WTC11 (cell line): ENCODE results near the gene ACACA. TPM values are rescaled to one million over a fixed set of nuclear protein-coding genes. Genes with fewer than 3 reads are reported as not detected.

Source experiments
- ATAC-seq: fragments of 200-7000 bp; cut with Tn5 transposase; 2 replicates; pipeline ENCODE4 v1.10.0; 2021; ENCODE audit warnings: mild to moderate bottlenecking, moderate library complexity
- CTCF ChIA-PET: fragments of 300-600 bp; sonication (Branson Sonifier 250); formaldehyde crosslinking; loops from one replicate; lab custom pipeline; 2021; ENCODE audit warnings: antibody characterized with exemption; lab: Charles Lee
- POLR2A ChIA-PET: fragments of 350-600 bp; sonication (Branson Sonifier 250); formaldehyde crosslinking; loops from one replicate; lab custom pipeline; 2021; ENCODE audit warnings: antibody characterized with exemption; lab: Charles Lee
- DNase-seq: peaks from one replicate; pipeline ENCODE4 v3.0.0; 2021; ENCODE audit warnings: low spot score
- H3K27ac Mint-ChIP-seq: 2 replicates; pipeline ENCODE4 v1.8.0; 2021; ENCODE audit warnings: mixed read lengths
- H3K27me3 Mint-ChIP-seq: 2 replicates; pipeline ENCODE4 v1.8.0; 2021; ENCODE audit warnings: low read depth, mild to moderate bottlenecking, moderate library complexity, mixed read lengths
- H3K36me3 Mint-ChIP-seq: 2 replicates; pipeline ENCODE4 v1.8.0; 2021; ENCODE audit warnings: mixed read lengths
- H3K4me1 Mint-ChIP-seq: 2 replicates; pipeline ENCODE4 v1.8.0; 2022; ENCODE audit warnings: mixed read lengths
- H3K4me3 Mint-ChIP-seq: 2 replicates; pipeline ENCODE4 v1.8.0; 2021; ENCODE audit warnings: mild to moderate bottlenecking, moderate library complexity, mixed read lengths
- H3K9me3 Mint-ChIP-seq: 2 replicates; pipeline ENCODE4 v1.8.0; 2021; ENCODE audit warnings: mixed read lengths
- ATF2 ChIP-seq: sonication (generic); formaldehyde crosslinking; IDR thresholded peaks from 2 replicates; pipeline ENCODE4 v1.8.1; 2022; ENCODE audit warnings: low read depth, missing genetic modification reagents, borderline replicate concordance
- CDX4 ChIP-seq: fragments of 250-450 bp; sonication (Bioruptor Pico); IDR thresholded peaks from 2 replicates; pipeline ENCODE4 v1.9.0; 2021; ENCODE audit warnings: moderate library complexity, mild to moderate bottlenecking, inconsistent platforms, borderline replicate concordance
- CREB1 ChIP-seq: sonication (generic); formaldehyde crosslinking; IDR thresholded peaks from 2 replicates; pipeline ENCODE4 v1.8.0; 2023; ENCODE audit warnings: mild to moderate bottlenecking, missing genetic modification reagents
- ERG ChIP-seq: fragments of 250-450 bp; sonication (Bioruptor Pico); IDR thresholded peaks from 2 replicates; pipeline ENCODE4 v1.8.0; 2021; ENCODE audit warnings: mild to moderate bottlenecking
- HMGA2 ChIP-seq: fragments of 250-450 bp; sonication (Bioruptor Pico); IDR thresholded peaks from 2 replicates; pipeline ENCODE4 v1.4.0; 2021; ENCODE audit warnings: mild to moderate bottlenecking, moderate library complexity
- HMGXB4 ChIP-seq: sonication (generic); formaldehyde crosslinking; IDR thresholded peaks from 2 replicates; pipeline ENCODE4 v1.8.1; 2023; ENCODE audit warnings: mild to moderate bottlenecking, moderate library complexity, missing genetic modification reagents
- IRF1 ChIP-seq: sonication (generic); formaldehyde crosslinking; IDR thresholded peaks from 2 replicates; pipeline ENCODE4 v1.8.0; 2023; ENCODE audit warnings: missing genetic modification reagents
- JAZF1 ChIP-seq: fragments of 250-450 bp; sonication (Bioruptor Pico); IDR thresholded peaks from 2 replicates; pipeline ENCODE4 v1.9.0; 2021; ENCODE audit warnings: moderate library complexity, mild to moderate bottlenecking, inconsistent platforms
- JUN ChIP-seq: sonication (generic); formaldehyde crosslinking; IDR thresholded peaks from 2 replicates; pipeline ENCODE4 v1.8.0; 2023; ENCODE audit warnings: mild to moderate bottlenecking, missing genetic modification reagents
- KAT7 ChIP-seq: sonication (generic); formaldehyde crosslinking; IDR thresholded peaks from 2 replicates; pipeline ENCODE4 v1.8.1; 2023; ENCODE audit warnings: missing genetic modification reagents, mild to moderate bottlenecking, borderline replicate concordance
- MXD4 ChIP-seq: fragments of 250-450 bp; sonication (Bioruptor Pico); IDR thresholded peaks from 2 replicates; pipeline ENCODE4 v1.8.0; 2021; ENCODE audit warnings: mild to moderate bottlenecking, moderate library complexity, borderline replicate concordance
- PREB ChIP-seq: sonication (generic); formaldehyde crosslinking; IDR thresholded peaks from 2 replicates; pipeline ENCODE4 v1.8.1; 2022; ENCODE audit warnings: mild to moderate bottlenecking, missing genetic modification reagents, moderate library complexity, borderline replicate concordance
- SP1 ChIP-seq: sonication (generic); formaldehyde crosslinking; conservative IDR thresholded peaks from 2 replicates; pipeline ENCODE4 v1.8.1; 2022; ENCODE audit warnings: missing genetic modification reagents
- TEAD1 ChIP-seq: sonication (generic); formaldehyde crosslinking; IDR thresholded peaks from 2 replicates; pipeline ENCODE4 v1.8.0; 2022; ENCODE audit warnings: mild to moderate bottlenecking, missing genetic modification reagents
- USF1 ChIP-seq: sonication (generic); formaldehyde crosslinking; IDR thresholded peaks from 2 replicates; pipeline ENCODE4 v1.8.0; 2022; ENCODE audit warnings: mild to moderate bottlenecking, missing genetic modification reagents
- ZBTB21 ChIP-seq: sonication (generic); formaldehyde crosslinking; IDR thresholded peaks from 2 replicates; pipeline ENCODE4 v1.8.1; 2023; ENCODE audit warnings: mild to moderate bottlenecking, missing genetic modification reagents, borderline replicate concordance
- ZNF121 ChIP-seq: sonication (generic); formaldehyde crosslinking; IDR thresholded peaks from 2 replicates; pipeline ENCODE4 v1.8.0; 2023; ENCODE audit warnings: missing genetic modification reagents
- ZNF423 ChIP-seq: fragments of 250-450 bp; sonication (Bioruptor Pico); IDR thresholded peaks from 2 replicates; pipeline ENCODE4 v2.1.2; 2022; ENCODE audit warnings: mild to moderate bottlenecking, moderate library complexity
- ZNF512 ChIP-seq: sonication (generic); formaldehyde crosslinking; IDR thresholded peaks from 2 replicates; pipeline ENCODE4 v1.8.1; 2022; ENCODE audit warnings: missing genetic modification reagents, borderline replicate concordance
- ZNF532 ChIP-seq: fragments of 250-450 bp; sonication (Bioruptor Pico); IDR thresholded peaks from 2 replicates; pipeline ENCODE4 v1.9.0; 2021; ENCODE audit warnings: mild to moderate bottlenecking, borderline replicate concordance
- total RNA-seq: library from RNA; stranded (reverse); gene quantifications from 3 replicates; pipeline ENCODE4 v1.2.3, GENCODE V29; 2021

The ACACA gene
- total RNA-seq, 1 experiment from 2014 or later = 167 TPM

GRCh38 chr17:37064206-37064605 lies 342.4 kb downstream of the ACACA start:
- peak overlapping the region; percentile 1; the same call in 1 of the 2 replicates for H3K27ac Mint-ChIP-seq
- ChIA-PET CTCF (interaction anchor here (1.7 to 2.6 kb wide), 3 partner anchors 17 to 19 kb away, joined by 4 to 12 read pairs (median 7); no protein-coding TSS in a partner anchor), POLR2A (no interaction called here)
- DNase-seq (no peak), ATAC-seq (no peak)
- peaks cover 8% of the 10 kb centered on the region; the same call in 1 of the 2 replicates for H3K27me3 Mint-ChIP-seq
- TF ChIP-seq KAT7 (CRISPR knock-in tag) (no peak), ZBTB21 (CRISPR knock-in tag) (no peak), CDX4 (no peak), MXD4 (CRISPR knock-in tag) (no peak), IRF1 (CRISPR knock-in tag) (no peak), ZNF121 (CRISPR knock-in tag) (no peak), ZNF512 (no peak), JUN (CRISPR knock-in tag) (no peak), SP1 (no peak), TEAD1 (CRISPR knock-in tag) (no peak), ZNF532 (no peak), ERG (no peak), ZNF423 (CRISPR knock-in tag) (no peak), HMGXB4 (CRISPR knock-in tag) (no peak), USF1 (CRISPR knock-in tag) (no peak), ATF2 (no peak), PREB (CRISPR knock-in tag) (no peak), HMGA2 (CRISPR knock-in tag) (no peak), JAZF1 (CRISPR knock-in tag) (no peak), CREB1 (CRISPR knock-in tag) (no peak)
- no peak overlapping the region for H3K4me3 Mint-ChIP-seq
- peaks cover 2% of the 10 kb centered on the region; the same call in 1 of the 2 replicates for H3K36me3 Mint-ChIP-seq
- H3K4me1 Mint-ChIP-seq = peaks cover 92% of the 10 kb centered on the region
- H3K9me3 Mint-ChIP-seq = no peaks in the 10 kb centered on the region
